Measurements from ENCODE around the gene ZCCHC10.

DNA sequence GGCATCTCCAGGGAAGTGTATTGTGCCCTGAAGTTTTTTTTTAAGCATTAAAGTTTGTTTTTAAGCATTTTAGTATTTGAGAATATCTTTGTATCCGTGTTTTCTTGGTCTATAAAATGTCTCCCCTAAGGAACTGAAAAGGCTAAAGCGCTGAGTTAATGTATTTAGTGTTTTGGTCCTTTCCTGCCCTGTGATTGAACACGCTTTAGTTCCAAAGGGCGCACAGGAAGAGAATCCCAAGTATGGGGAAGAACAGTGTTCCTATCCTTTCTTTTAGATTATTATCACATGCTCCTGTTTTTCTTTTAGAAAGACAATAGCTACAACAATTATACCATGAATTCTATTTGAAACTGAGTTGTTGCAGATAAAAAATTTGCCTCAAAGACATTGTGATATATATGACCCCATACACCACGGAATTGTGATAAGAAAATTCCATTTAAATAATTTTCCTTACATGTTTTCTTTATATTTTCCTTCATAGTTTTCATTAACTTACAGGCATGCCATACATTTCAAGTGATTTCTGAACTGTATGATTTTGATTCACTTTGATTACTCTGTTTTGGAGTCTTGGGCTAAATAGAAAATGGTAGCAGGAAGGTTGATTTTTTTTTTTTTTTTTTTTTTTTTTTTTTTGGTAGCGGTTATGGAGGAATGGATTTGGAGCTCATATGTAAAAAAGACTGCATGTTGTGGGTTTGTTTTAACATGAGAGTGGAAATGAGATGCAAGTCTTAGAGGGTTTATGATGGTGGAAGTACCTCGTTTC lies 28.5 kb upstream of the ZCCHC10 start:
- TF ChIP-seq, protein P1, sequence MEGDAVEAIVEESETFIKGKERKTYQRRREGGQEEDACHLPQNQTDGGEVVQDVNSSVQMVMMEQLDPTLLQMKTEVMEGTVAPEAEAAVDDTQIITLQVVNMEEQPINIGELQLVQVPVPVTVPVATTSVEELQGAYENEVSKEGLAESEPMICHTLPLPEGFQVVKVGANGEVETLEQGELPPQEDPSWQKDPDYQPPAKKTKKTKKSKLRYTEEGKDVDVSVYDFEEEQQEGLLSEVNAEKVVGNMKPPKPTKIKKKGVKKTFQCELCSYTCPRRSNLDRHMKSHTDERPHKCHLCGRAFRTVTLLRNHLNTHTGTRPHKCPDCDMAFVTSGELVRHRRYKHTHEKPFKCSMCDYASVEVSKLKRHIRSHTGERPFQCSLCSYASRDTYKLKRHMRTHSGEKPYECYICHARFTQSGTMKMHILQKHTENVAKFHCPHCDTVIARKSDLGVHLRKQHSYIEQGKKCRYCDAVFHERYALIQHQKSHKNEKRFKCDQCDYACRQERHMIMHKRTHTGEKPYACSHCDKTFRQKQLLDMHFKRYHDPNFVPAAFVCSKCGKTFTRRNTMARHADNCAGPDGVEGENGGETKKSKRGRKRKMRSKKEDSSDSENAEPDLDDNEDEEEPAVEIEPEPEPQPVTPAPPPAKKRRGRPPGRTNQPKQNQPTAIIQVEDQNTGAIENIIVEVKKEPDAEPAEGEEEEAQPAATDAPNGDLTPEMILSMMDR (IDR thresholded peaks at IDR 0.05; ENCODE audit: insufficient read depth, low read length, poor library complexity, severe bottlenecking) = no peak
- no peak for TF ChIP-seq EZH2phosphoT487 (conservative IDR thresholded peaks at IDR 0.05; ENCODE audit: low read length)

Measured in SU-DHL-6 (cell line).